H1 (cell line): ENCODE results near the gene GGA1.

Experiments used
- TBP ChIP-seq: IDR thresholded peaks from 2 replicates; pipeline ENCODE4 v1.6.1; 2011; ENCODE audit warnings: low read depth, low read length, improper control_type of control experiment
- TF ChIP-seq, protein P1 (sequence below), 3 experiments: IDR thresholded peaks; 1 replicate in 2 of 3; 2 replicates in 1 of 3; pipeline versions ENCODE4 v1.5.1 to v1.6.1; 2011; ENCODE audit warnings: low read length in 3 of 3, mild to moderate bottlenecking in 3 of 3, inconsistent platforms in 2 of 3, low read depth in 1 of 3, moderate library complexity in 1 of 3; ENCODE audit not compliant: insufficient read depth in 1 of 3; ENCODE audit errors: control extremely low read depth in 1 of 3

DNA sequence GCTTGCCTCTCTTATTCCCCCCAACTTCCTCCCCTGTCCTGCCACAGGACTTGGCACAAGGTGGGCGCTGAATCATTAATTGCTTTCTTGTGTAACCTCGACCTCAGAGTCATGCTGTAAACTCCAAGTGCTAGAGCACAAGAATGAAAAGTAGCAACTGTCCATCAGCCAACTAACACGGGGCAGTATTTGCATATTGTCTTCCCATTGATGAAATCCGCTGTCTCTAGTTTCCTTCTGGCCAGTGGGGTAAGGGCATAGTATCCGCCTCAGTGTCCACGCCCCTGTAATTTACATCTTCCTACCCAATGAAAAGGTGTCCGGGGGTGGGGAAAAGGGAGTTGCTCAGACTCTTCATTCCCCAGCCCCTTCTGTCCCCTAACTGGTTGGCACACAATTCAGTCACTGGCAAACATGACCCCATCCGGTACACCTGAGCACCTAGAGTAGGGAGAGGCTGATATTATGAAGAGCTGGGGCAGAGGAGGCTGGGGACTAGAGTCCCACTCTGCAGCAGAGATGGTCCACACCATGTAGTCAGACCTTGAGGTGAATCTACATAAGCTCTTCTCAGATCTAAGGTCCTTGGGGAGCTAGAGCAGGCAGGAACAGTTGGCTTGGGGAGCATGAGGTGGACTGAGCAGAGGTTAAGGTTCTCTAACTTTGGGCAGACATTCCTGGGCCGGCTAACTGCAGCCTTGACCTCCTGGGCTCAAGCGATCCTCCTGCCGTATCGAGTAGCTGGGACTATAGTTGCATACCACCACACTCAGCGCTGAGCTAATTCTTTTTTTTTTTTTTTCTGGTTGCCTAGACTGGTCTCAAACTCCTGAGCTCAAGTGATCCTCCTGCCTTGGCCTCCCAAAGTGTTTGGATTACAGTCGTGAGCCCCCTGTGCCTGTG lies 6.8 kb upstream of the GGA1 start:
- TF ChIP-seq, protein P1, sequence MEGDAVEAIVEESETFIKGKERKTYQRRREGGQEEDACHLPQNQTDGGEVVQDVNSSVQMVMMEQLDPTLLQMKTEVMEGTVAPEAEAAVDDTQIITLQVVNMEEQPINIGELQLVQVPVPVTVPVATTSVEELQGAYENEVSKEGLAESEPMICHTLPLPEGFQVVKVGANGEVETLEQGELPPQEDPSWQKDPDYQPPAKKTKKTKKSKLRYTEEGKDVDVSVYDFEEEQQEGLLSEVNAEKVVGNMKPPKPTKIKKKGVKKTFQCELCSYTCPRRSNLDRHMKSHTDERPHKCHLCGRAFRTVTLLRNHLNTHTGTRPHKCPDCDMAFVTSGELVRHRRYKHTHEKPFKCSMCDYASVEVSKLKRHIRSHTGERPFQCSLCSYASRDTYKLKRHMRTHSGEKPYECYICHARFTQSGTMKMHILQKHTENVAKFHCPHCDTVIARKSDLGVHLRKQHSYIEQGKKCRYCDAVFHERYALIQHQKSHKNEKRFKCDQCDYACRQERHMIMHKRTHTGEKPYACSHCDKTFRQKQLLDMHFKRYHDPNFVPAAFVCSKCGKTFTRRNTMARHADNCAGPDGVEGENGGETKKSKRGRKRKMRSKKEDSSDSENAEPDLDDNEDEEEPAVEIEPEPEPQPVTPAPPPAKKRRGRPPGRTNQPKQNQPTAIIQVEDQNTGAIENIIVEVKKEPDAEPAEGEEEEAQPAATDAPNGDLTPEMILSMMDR (IDR thresholded peaks at IDR 0.05; ENCODE audit: control extremely low read depth in 1 of 3, insufficient read depth in 1 of 3, low read depth in 1 of 3, low read length in 3 of 3), result no peak
- no peak; the same call in 1 of the 2 replicates for TF ChIP-seq TBP
